SK-N-DZ (cell line): Measurements from ENCODE around the gene ZDHHC7.

ENCODE experiments used
- DNase-seq: peaks from one replicate; pipeline ENCODE4 v3.0.0-alpha.2; 2015; ENCODE audit warnings: low spot score

ZDHHC7 gene

GRCh38 chr16:85019659-85020245 is 8.4 kb upstream of the ZDHHC7 start:
- no peak for DNase-seq

- DNase-seq = no peak
Observed at GRCh38 chr16:85018529-85019236, 7.3 kb upstream of the ZDHHC7 start.

GRCh38 chr16:85017633-85018032 is 6.3 kb upstream of the ZDHHC7 start:
- DNase-seq = no peak

GRCh38 chr16:85017151-85017550 is 5.8 kb upstream of the ZDHHC7 start:
- DNase-seq = no peak

GRCh38 chr16:85015481-85016187 is 4.3 kb upstream of the ZDHHC7 start:
- no peak for DNase-seq

- DNase-seq = no peak
Observed at GRCh38 chr16:85014311-85014710, 3.0 kb upstream of the ZDHHC7 start.

GRCh38 chr16:85011846-85012284 is 530 bp upstream of the ZDHHC7 start:
- DNase-seq = no peak

GRCh38 chr16:85010446-85010930 is 847 bp downstream of the ZDHHC7 start:
- no peak for DNase-seq

- DNase-seq = no peak
Observed at GRCh38 chr16:85008271-85008670, 3.1 kb downstream of the ZDHHC7 start.

- no peak for DNase-seq
Observed at GRCh38 chr16:85007496-85008214, 3.7 kb downstream of the ZDHHC7 start.

GRCh38 chr16:85006639-85007038 is 4.7 kb downstream of the ZDHHC7 start:
- no peak for DNase-seq

- DNase-seq = no peak
Observed at GRCh38 chr16:85005285-85006069, 5.9 kb downstream of the ZDHHC7 start.

- DNase-seq = no peak
Observed at GRCh38 chr16:85004587-85005205, 6.6 kb downstream of the ZDHHC7 start.

GRCh38 chr16:85003725-85004586 is 7.4 kb downstream of the ZDHHC7 start:
- no peak for DNase-seq

GRCh38 chr16:85003076-85003475 is 8.3 kb downstream of the ZDHHC7 start:
- DNase-seq = no peak

GRCh38 chr16:85002608-85003007 is 8.7 kb downstream of the ZDHHC7 start:
- DNase-seq = no peak

GRCh38 chr16:85002099-85002541 is 9.2 kb downstream of the ZDHHC7 start:
- no peak for DNase-seq

GRCh38 chr16:84999857-85000480 is 11.4 kb downstream of the ZDHHC7 start:
- DNase-seq = no peak

GRCh38 chr16:84999200-84999599 is 12.1 kb downstream of the ZDHHC7 start:
- no peak for DNase-seq
